Keratinocyte (primary cell): ENCODE measurements around the gene ZNF559.
"Not testable (repeated sequence)": the region's sequence is repeated elsewhere in the genome, so short reads cannot be mapped to it uniquely, and the experiment has no call there.

ENCODE experiments used
- EZH2 ChIP-seq: IDR thresholded peaks from one replicate; pipeline ENCODE4 v1.6.1; 2012; ENCODE audit warnings: inconsistent platforms, mild to moderate bottlenecking, low read length, moderate library complexity
- TF ChIP-seq, protein P1 (sequence below), 3 experiments: IDR thresholded peaks in 1 of 3; conservative IDR thresholded peaks in 1 of 3; optimal IDR thresholded peaks in 1 of 3; 2 replicates in 2 of 3; 3 replicates in 1 of 3; pipeline versions ENCODE3 to v1.5.1; 2011; ENCODE audit warnings: low read length in 3 of 3, mild to moderate bottlenecking in 3 of 3, moderate library complexity in 2 of 3, control low read depth in 1 of 3, inconsistent platforms in 1 of 3; ENCODE audit not compliant: insufficient read depth in 2 of 3; ENCODE audit errors: extremely low read depth in 1 of 3

DNA sequence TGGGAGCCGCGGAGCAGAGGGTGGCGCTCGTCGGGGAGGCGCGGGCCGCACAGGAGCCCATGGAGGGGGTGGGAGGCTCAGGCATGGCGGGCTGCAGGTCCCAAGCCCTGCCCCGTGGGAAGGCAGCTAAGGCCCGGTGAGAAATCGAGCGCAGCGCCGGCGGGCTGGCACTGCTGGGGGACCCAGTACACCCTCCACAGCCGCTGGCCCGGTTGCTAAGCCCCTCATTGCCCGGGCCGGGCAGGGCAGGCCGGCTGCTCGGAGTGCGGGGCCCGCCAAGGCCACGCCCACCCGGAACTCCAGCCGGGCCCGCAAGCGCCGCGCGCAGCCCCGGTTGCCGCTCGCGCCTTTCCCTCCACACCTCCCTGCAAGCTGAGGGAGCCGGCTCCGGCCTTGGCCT, 40.5 kb upstream of the ZNF559 start:
- TF ChIP-seq, protein P1, sequence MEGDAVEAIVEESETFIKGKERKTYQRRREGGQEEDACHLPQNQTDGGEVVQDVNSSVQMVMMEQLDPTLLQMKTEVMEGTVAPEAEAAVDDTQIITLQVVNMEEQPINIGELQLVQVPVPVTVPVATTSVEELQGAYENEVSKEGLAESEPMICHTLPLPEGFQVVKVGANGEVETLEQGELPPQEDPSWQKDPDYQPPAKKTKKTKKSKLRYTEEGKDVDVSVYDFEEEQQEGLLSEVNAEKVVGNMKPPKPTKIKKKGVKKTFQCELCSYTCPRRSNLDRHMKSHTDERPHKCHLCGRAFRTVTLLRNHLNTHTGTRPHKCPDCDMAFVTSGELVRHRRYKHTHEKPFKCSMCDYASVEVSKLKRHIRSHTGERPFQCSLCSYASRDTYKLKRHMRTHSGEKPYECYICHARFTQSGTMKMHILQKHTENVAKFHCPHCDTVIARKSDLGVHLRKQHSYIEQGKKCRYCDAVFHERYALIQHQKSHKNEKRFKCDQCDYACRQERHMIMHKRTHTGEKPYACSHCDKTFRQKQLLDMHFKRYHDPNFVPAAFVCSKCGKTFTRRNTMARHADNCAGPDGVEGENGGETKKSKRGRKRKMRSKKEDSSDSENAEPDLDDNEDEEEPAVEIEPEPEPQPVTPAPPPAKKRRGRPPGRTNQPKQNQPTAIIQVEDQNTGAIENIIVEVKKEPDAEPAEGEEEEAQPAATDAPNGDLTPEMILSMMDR (optimal IDR thresholded peaks at IDR 0.05 in 1 of 3, IDR thresholded peaks at IDR 0.05 in 1 of 3, conservative IDR thresholded peaks at IDR 0.05 in 1 of 3; ENCODE audit: extremely low read depth in 1 of 3, insufficient read depth in 2 of 3, low read length in 3 of 3) = not testable (repeated sequence)
- not testable (repeated sequence) for TF ChIP-seq EZH2
